Immature natural killer cell (primary cell): ENCODE data around the gene FOXJ3. TPM values are rescaled to one million over a fixed set of nuclear protein-coding genes. Genes with fewer than 3 reads are reported as not detected.

ENCODE experiments used
- DNase-seq, 3 donors: peaks; one replicate each; pipeline ENCODE4 v3.0.0; 2022; ENCODE audit warnings: mixed read lengths in 1 of 3
- H3K27ac Mint-ChIP-seq, 6 donors: one replicate each; pipeline ENCODE4 v1.8.0; 2020; ENCODE audit warnings: mixed read lengths in 6 of 6, mild to moderate bottlenecking in 5 of 6, inconsistent platforms in 4 of 6, moderate library complexity in 3 of 6
- H3K27me3 Mint-ChIP-seq, 3 donors: one replicate each; pipeline ENCODE4 v1.8.0; 2020 to 2021; ENCODE audit warnings: low read depth in 3 of 3, mild to moderate bottlenecking in 3 of 3, mixed read lengths in 3 of 3, moderate library complexity in 3 of 3, inconsistent platforms in 1 of 3
- H3K36me3 Mint-ChIP-seq, 3 donors: one replicate each; pipeline ENCODE4 v1.8.0; 2020; ENCODE audit warnings: mixed read lengths in 3 of 3, inconsistent platforms in 2 of 3, mild to moderate bottlenecking in 2 of 3
- H3K4me1 Mint-ChIP-seq, 2 donors: one replicate each; pipeline ENCODE4 v1.8.0; 2020; ENCODE audit warnings: inconsistent platforms in 2 of 2, mild to moderate bottlenecking in 2 of 2, mixed read lengths in 2 of 2, moderate library complexity in 1 of 2
- H3K4me3 Mint-ChIP-seq, 5 donors: one replicate each; pipeline ENCODE4 v1.8.0; 2020; ENCODE audit warnings: mild to moderate bottlenecking in 5 of 5, mixed read lengths in 5 of 5, inconsistent platforms in 3 of 5, moderate library complexity in 3 of 5
- H3K9me3 Mint-ChIP-seq, 6 donors: one replicate each; pipeline ENCODE4 v1.8.0; 2020; ENCODE audit warnings: mild to moderate bottlenecking in 6 of 6, mixed read lengths in 6 of 6, inconsistent platforms in 4 of 6, moderate library complexity in 3 of 6
- polyA plus RNA-seq, 3 donors: library from polyadenylated mRNA; unstranded; fragments of 300-500 nt; fragmentation: Illumina TruSeq; gene quantifications; one replicate each; pipeline ENCODE4 v1.2.3, GENCODE V29; 2021

Gene FOXJ3
- polyA plus RNA-seq: 10 to 100 TPM; 16.3 to 32.3 (median 24.5) TPM

DNA sequence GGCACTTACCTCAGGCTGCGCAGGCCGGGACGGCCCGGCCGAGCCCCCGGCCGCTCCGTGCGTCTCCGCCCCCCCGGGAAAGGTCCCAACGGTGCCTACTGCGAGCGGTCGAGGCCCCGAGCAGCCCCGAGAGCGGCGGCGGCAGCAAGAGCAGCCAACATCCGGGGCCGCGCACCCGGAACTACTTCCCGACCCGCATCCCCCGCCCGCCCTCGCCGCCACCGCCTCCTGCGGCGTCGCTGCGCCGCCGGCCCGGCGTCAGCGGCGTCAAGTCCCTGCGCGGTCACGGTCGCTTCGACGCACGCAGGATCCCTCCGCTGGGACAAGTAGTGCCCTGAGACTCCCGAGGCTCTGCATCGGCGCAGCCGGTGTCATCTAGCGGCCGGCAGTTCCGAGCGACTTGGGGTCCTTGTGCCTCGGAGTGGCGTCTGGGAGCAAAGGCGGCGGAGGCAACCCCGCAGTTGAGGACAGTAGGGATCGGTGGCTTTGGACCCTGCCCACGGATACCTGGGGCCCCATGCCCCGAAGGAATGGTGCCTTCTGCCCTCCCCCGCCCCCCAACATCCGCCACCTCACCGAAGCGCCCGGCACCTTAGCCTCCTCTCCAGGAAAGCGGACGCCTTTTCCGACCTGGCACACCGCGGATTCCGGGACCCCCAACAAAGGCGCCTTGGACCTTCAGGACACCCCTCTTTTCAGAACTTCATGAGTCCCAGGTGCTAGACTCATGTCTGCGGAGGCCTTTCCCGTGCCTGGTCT lies at the start of gene FOXJ3:
FOXJ3 (minus strand) TSS at position 186 of the 759 bp plus-strand sequence. CDS start 24,142 bp downstream, outside the sequence.
- peaks cover 47 to 51% of the 10 kb centered on the region in 2 donors for H3K4me1 Mint-ChIP-seq
- peak within 1 kb of the TSS; percentile 89 to 94 (median 93) for H3K27ac Mint-ChIP-seq
- no peaks in the 10 kb centered on the region for H3K9me3 Mint-ChIP-seq
- peak; percentile 84 to 89 (median 89) for DNase-seq
- peaks cover 7 to 21% (median 21%) of the 10 kb centered on the region in 3 donors for H3K27me3 Mint-ChIP-seq
- H3K36me3 Mint-ChIP-seq: peaks cover 0 to 3% (median 0%) of the 10 kb centered on the region in 3 donors
- H3K4me3 Mint-ChIP-seq: peak within 1 kb of the TSS; percentile 92 to 94 (median 93)

DNA sequence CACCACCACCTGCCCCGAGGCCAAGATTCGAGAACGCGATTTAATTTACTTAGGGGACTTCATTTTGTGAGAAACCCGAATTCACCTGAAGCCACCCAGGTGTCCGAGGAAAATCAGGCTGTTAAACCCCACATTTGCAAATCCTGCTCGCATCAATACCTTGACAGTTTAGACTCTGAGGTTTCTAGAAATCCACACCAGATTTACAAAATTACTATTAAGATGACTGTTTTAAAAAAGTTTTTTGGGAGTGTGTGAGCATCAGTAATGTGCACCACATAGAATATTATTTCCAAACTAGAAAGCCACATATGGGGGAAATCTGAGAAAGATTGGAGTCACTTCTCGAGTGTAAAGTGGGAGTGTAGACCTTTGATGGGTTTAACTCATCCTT lies 46.2 kb upstream of the FOXJ3 start:
- peaks cover 16 to 22% (median 17%) of the 10 kb centered on the region in 3 donors for H3K27me3 Mint-ChIP-seq
- DNase-seq: no peak

DNA sequence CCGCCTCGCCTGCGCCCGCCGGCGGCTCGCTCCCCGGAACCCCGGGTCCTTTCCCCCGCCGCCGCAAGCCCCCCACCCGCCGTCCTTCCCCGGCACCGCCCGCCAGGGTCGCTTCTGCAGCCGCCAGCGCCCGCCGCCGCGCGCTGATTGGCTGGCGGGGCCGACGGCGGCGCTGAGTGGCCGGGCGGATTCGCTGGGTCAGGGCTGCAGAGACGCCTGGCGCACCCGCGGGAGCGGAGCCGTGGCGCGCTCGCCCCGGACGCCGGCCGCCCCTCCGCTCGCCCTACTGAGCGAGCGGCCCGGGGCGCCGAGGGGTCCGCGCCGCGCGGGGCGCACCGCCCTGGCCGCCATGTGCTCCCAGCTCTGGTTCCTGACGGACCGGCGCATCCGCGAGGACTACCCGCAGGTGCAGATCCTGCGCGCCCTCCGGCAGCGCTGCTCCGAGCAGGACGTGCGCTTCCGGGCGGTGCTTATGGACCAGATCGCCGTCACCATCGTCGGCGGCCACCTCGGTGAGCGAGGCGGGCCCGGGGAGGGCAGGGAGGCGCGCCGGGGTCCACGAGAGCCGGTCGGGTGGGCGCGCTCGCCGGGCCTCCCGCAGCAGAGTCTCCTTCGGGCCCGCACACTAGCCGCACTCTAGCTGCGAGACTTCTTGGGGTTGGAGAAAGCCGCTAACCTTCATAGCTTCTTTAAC lies 45.7 kb upstream of the FOXJ3 start, which contains the start of gene RIMKLA:
RIMKLA (plus strand) TSS at position 207 of the 694 bp plus-strand sequence; CDS start at position 350, 143 bp downstream.
- Mint-ChIP-seq H3K36me3 (no peaks in the 10 kb centered on the region), H3K4me3 (peak within 1 kb of the TSS; percentile 75 to 87 (median 80)), H3K9me3 (peaks cover 0 to 2% (median 0%) of the 10 kb centered on the region in 6 donors), H3K4me1 (peaks cover 10 to 12% of the 10 kb centered on the region in 2 donors), H3K27ac (peak within 1 kb of the TSS in 2 of 6 donors; percentile 38 to 56), H3K27me3 (peaks cover 16 to 22% (median 17%) of the 10 kb centered on the region in 3 donors)
- peak; percentile 41 to 44 (median 42) for DNase-seq

More for the DNA sequence above, 46.2 kb upstream of the FOXJ3 start:
- no peak overlapping the region for H3K27ac Mint-ChIP-seq
- peaks cover 0 to 2% (median 0%) of the 10 kb centered on the region in 6 donors for H3K9me3 Mint-ChIP-seq
- H3K4me1 Mint-ChIP-seq: peaks cover 10 to 12% of the 10 kb centered on the region in 2 donors
- H3K36me3 Mint-ChIP-seq: no peaks in the 10 kb centered on the region
- H3K4me3 Mint-ChIP-seq: peak overlapping the region; percentile 58 to 79 (median 72)

DNA sequence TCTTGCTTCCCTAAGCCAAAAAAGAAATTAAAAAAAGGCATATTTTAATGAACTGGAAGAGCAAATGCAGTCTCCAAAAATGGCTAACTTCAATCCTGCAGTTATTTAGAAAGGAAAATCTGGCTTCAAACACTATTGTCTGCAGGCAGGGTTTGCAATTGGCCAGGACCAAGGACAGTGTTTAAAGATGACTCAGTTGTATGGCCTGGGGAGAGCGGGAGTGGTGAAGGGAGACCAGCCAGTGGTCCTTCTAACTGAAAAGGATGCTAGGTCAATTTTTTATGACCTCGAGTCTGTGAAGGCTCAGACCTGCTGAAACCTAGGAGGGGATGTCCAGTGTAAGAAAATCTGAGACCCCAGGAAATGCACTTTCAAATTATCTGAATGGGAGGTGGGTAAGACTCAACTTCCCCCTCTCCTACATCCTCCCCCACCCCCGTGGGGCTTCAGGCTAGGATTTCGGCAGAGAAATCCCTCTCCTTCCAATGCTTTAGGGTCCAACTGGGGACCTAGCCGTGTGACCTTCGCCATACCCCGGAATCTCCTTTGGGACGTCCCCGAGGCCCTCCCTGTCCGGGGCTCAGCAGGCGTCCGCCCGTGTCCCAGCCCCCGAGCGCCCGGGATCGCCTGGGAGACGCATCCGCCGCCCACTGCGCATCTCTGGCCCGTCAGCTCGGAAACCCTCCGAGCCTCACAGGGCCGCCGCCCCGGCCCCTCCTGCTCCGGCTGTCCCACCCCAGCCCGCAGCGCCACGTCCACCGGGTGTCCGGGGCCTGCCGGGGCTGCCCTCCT lies 45.0 kb upstream of the FOXJ3 start:
- Mint-ChIP-seq H3K36me3 (no peaks in the 10 kb centered on the region), H3K27me3 (peaks cover 16 to 22% (median 16%) of the 10 kb centered on the region in 3 donors), H3K4me3 (peak overlapping the region; percentile 75 to 87 (median 80)), H3K4me1 (peaks cover 10 to 12% of the 10 kb centered on the region in 2 donors), H3K9me3 (peaks cover 0 to 2% (median 0%) of the 10 kb centered on the region in 6 donors), H3K27ac (peak overlapping the region in 2 of 6 donors; percentile 38 to 56)
- DNase-seq: no peak

DNA sequence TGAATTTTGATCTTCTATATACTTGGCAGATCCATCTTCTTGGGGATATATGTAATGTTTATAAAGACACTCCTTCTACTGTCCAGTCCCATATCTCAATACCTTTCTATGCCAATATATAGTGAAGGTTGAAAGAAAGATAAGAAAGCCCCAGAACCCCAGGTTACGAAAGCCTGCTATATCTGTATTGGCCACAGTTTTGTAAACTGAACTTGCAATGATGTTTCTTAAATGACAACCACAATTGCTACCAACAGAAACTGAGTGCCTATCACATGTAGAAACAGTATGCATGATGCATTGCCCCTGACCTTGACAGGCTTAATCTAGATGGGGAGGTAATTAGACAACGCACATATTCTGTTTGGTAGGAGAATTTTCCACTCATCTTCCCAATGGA lies 37.8 kb upstream of the FOXJ3 start:
- Mint-ChIP-seq H3K27ac (no peak overlapping the region), H3K27me3 (peaks cover 3 to 11% (median 5%) of the 10 kb centered on the region in 3 donors), H3K9me3 (no peaks in the 10 kb centered on the region), H3K4me3 (no peak overlapping the region), H3K36me3 (no peaks in the 10 kb centered on the region), H3K4me1 (no peaks in the 10 kb centered on the region)
- DNase-seq: no peak

DNA sequence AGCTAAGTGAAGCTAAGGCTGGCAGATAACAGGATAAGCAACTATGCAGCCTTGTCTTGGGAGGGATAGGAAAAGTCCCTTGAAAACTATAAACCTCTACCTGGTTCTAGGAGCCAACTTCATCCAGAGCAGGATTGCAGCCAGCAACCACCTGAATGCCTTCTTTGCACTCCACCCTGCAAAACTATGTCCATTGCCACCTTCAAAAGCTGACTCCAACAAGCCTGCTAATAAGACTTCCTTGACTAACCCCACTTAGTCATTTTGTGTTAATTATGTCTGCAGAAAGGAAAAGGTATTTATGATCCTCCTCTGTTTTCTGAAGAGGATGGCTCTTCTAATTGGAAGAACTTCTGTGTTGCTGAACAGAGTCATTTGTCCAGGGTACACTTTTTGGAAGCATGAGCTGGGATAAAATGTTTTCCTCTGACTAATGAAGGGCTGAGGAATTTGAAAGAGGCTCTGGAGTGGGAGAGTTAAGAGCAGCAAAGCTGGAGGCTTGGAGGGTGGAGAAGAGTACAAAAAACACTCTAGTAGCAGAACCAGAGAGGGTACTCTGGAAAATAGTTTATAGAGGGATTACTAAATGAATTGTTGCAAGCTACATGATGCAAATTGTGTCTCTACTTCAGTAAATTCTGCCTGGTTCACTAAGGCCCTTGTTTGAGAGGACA lies 36.0 kb upstream of the FOXJ3 start:
- Mint-ChIP-seq H3K4me1 (no peaks in the 10 kb centered on the region), H3K27ac (peak overlapping the region in 1 of 6 donors; percentile 30), H3K9me3 (no peaks in the 10 kb centered on the region)

DNA sequence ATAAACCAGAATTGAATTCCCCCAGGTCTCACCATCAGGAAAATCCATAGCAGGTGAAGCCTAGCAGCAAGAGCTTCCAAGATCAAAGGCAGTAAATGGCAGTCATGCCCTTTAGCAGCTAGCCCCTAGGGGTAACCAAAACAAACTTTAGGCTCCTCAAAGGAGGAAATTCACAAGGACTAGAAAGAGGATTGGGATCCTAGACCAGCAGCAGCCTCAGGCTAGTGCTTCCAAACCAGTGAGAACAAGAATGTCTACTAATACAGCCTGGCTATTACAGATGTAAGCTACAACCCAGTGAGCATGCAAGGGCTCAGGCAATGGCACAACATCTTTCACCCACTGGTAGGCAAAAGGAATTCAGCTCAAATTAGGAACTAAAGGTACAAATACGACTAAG lies 34.4 kb upstream of the FOXJ3 start:
- H3K27ac Mint-ChIP-seq: no peak overlapping the region
- H3K27me3 Mint-ChIP-seq: peaks cover 0 to 10% (median 7%) of the 10 kb centered on the region in 3 donors

More for the DNA sequence above, 36.0 kb upstream of the FOXJ3 start:
- Mint-ChIP-seq H3K4me3 (no peak overlapping the region), H3K27me3 (peaks cover 0 to 8% (median 7%) of the 10 kb centered on the region in 3 donors), H3K36me3 (no peaks in the 10 kb centered on the region)
- no peak for DNase-seq

DNA sequence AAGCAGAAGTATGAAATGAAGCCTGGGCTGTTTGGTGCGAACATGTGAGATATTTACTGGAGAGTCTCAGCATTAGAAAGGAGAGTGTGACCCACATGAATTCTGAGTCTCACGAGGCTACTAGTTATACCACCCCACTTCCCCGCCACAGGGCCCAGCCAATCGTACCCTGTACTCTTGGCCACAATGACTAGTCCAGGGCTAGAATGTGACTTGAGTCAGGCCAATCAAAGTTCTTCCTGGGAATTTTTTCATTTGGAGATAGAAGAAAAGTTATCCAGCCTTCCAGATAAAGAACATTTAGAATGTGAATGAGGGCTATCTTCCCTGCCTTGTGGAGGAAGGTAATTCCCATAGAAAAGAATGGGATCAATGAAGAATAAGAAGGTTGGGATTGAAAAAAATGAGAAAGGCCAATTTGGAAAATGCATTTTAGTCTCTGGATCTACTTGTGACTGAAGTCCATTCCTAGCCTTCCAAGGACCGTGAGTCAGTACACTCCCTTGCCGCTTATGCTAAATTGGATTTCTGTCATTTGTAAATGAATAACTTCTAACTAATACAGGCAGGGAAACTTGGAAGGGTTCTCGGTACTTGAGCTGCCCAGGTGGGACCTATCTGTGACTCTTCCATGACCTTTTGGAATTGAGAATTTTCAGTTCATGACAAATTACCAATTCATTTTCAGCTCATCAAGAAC lies 33.2 kb upstream of the FOXJ3 start:
- Mint-ChIP-seq H3K4me1 (no peaks in the 10 kb centered on the region), H3K9me3 (no peaks in the 10 kb centered on the region), H3K27me3 (peaks cover 0 to 10% (median 5%) of the 10 kb centered on the region in 3 donors), H3K36me3 (no peaks in the 10 kb centered on the region), H3K27ac (no peak overlapping the region), H3K4me3 (no peak overlapping the region)
- DNase-seq: no peak

More for the DNA sequence above, 34.4 kb upstream of the FOXJ3 start:
- DNase-seq: no peak
- H3K4me1 Mint-ChIP-seq: no peaks in the 10 kb centered on the region
- no peaks in the 10 kb centered on the region for H3K9me3 Mint-ChIP-seq
- no peaks in the 10 kb centered on the region for H3K36me3 Mint-ChIP-seq
- no peak overlapping the region for H3K4me3 Mint-ChIP-seq

DNA sequence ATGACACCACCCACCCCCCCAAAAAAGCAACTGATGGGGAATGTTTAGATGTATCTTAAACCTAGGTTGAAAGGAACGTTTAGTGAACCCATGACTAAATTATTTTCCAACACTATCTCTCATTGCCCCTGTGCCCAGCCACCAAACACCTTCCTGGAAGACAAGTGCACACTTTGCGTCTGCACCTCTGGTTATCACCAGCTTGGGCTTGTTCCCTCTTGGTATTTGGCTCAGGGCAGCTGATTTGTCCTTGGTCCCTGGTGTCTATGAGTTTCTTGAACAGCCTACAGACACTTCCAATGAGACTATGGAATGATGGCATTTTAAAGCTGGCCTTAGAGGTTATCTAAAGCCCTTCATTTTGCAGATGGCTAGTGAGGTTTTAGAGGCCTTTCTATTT lies 30.1 kb upstream of the FOXJ3 start:
- peaks cover 0 to 4% (median 2%) of the 10 kb centered on the region in 3 donors for H3K27me3 Mint-ChIP-seq
- no peaks in the 10 kb centered on the region for H3K9me3 Mint-ChIP-seq
- no peak for DNase-seq
- no peaks in the 10 kb centered on the region for H3K36me3 Mint-ChIP-seq
- no peaks in the 10 kb centered on the region for H3K4me1 Mint-ChIP-seq
- no peak overlapping the region for H3K27ac Mint-ChIP-seq
- no peak overlapping the region for H3K4me3 Mint-ChIP-seq

DNA sequence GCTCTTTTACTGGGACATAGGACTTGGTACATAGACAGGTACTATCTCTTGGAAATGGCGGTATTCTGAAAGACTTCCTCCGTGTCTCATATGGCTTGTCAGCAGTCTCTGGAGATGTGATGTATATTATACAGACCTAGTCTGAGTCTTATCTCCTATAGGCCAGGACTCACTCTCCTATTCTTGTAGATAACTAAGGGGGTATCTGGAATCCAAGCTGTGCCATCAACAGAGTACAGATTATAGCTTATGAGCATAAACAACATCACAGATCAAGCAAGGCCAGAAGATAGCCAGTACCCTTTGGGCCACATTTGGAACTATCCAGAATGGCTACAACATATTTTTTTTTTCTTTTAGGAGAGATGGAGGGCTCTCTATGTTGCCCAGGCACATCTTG lies 29.5 kb upstream of the FOXJ3 start:
- no peaks in the 10 kb centered on the region for H3K36me3 Mint-ChIP-seq
- no peak overlapping the region for H3K4me3 Mint-ChIP-seq

DNA sequence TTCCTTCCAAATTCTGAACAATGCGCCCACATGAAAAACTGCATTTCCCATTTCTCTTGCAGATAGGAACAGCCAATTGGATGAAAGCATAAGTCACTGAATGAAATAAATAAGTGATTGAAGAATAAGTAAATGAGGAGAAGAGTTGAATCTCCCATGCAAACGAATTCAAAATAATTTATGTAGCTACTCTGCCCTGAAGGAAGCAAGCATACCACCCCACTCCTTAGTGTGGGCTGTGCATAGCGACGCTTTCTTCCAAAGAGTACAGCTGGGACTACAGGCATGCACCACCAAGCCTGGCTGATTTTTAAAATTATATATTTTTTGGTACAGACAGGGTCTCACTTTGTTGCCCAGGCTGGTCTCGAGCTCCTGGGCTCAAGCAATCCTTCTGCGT lies 29.1 kb upstream of the FOXJ3 start:
- Mint-ChIP-seq H3K9me3 (no peaks in the 10 kb centered on the region), H3K4me3 (no peak overlapping the region), H3K27ac (no peak overlapping the region), H3K4me1 (no peaks in the 10 kb centered on the region), H3K36me3 (no peaks in the 10 kb centered on the region), H3K27me3 (peaks cover 0 to 4% (median 2%) of the 10 kb centered on the region in 3 donors)
- DNase-seq: no peak

More for the DNA sequence above, 29.5 kb upstream of the FOXJ3 start:
- no peak overlapping the region for H3K27ac Mint-ChIP-seq
- H3K4me1 Mint-ChIP-seq: no peaks in the 10 kb centered on the region
- no peaks in the 10 kb centered on the region for H3K9me3 Mint-ChIP-seq
- no peak for DNase-seq
- H3K27me3 Mint-ChIP-seq: peaks cover 0 to 4% (median 2%) of the 10 kb centered on the region in 3 donors

DNA sequence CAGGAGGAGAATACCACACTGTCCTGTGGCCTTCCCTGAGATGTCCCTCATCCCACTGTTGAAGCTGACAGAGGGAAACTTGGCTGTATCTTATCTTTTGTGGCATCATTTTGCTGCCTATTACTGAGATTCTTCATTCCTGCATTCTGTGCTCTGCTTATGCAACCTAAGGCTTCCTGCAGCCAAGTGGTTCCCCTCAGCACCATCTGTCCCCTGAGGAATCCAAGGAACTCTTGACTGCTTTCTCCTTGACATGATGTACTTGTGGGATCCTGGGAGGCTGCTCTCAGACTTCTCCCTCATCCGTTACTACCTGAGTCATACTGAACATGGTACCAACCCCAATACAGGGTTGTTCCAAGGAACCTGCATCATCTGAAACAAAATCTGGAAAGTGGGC lies 24.4 kb upstream of the FOXJ3 start:
- no peak overlapping the region for H3K4me3 Mint-ChIP-seq
- H3K27ac Mint-ChIP-seq: no peak overlapping the region
- no peak for DNase-seq
- no peaks in the 10 kb centered on the region for H3K36me3 Mint-ChIP-seq
- H3K27me3 Mint-ChIP-seq: peaks cover 0 to 3% (median 0%) of the 10 kb centered on the region in 3 donors
- no peaks in the 10 kb centered on the region for H3K4me1 Mint-ChIP-seq
- H3K9me3 Mint-ChIP-seq: no peaks in the 10 kb centered on the region
